CD4-positive, alpha-beta T cell treated with Interleukin-17A for 1 hour (primary cell): ENCODE measurements around the gene LRRC32.

Experiments used
- DNase-seq: peaks from one replicate; pipeline ENCODE4 v3.0.0-alpha.2; 2020

LRRC32 gene

GRCh38 chr11:76699451-76700091 is 29.0 kb upstream of the LRRC32 start:
- no peak for DNase-seq

DNA sequence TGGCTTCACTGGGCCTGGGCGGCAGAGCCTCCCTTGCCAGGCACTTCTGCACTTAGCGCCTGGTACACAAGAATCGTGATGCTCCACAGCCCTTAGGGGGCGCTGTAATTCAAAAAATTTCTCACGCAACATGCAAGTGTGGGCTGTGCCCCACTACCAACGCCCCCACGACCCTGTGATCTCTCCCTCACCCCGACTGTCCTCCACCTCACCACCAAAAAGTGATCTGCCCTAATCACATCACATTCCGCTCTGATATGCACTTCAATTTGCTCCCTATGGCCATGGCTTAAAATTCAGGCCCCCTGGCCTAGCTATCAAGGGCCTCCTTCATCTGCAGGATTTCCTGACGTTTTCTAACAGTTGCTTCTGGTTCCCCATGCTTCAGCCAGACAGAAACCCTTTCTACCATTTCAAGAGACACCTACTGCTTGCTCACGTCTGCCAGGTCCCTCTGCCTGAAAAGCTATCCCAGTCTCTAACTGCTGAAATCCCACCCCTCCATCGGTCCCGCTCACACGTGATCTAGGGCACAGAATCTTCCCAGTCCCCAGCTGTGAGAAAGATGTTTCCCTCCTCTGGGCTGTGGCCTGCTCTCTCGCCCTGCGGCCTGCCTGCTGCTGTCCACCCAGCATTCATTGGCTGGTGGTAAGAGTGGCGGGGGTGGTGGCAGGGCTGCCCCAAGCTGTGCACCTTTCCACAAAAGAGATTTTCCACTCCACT is 27.9 kb upstream of the LRRC32 start:
- DNase-seq, result no peak

- DNase-seq, result no peak
Observed at GRCh38 chr11:76696756-76697155, 26.2 kb upstream of the LRRC32 start.

DNA sequence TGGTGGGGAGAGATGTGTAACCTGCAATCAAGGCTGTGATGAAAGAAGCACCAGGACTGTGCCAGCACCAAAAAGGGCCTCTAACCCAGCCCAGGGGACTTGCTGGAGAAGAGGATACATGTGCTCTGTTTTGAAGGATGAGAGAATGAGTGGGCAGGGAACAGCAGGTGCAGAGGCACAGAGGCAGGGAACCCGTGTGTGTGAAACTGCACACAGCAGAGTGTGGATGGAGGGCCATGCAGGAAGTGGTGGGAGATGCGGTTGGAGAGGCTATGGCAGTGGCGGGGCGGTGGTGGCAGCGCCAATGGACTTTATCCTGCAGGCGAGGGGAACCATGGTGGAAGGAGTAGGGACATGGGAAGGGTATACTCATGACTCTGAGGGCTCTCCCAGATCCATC is 25.2 kb upstream of the LRRC32 start:
- DNase-seq, result no peak

DNA sequence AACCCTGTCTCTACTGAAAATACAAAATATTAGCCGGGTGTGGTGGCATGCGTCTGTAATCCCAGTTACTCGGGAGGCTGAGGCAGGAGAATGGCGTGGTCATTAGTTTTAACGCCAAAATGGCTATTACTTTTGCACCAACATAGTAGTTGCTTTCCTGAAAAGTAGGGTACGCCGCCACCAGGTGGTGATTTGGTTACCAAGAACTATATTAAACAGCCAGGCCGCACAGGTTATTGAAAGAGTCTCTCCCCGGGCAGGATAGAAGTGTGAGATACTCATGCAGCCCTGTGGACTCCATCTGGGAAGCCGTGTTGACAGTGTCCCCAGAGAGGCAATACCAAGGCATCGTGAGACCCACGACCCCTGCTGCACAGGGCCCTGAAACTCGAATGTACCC is 24.6 kb upstream of the LRRC32 start:
- DNase-seq, result no peak

DNA sequence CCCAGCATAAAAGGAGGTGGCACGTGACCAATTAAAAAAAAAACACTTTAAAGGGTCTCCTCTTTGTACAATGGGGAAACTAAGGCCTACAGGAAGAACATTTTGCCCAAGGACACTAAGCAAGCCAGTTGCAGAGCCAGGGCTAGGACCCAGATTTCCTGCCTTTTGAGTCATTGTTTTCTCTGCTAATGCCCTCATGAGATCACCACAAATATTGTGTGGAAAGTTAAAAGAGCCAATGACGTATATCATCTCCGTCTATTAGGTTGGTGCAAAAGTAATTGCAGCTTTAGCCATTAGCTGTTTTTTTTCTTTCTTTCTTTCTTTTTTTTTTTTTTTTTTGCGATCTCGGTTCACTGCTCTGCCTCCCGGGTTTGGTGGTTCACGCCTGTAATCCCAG is 24.1 kb upstream of the LRRC32 start:
- no peak for DNase-seq

DNA sequence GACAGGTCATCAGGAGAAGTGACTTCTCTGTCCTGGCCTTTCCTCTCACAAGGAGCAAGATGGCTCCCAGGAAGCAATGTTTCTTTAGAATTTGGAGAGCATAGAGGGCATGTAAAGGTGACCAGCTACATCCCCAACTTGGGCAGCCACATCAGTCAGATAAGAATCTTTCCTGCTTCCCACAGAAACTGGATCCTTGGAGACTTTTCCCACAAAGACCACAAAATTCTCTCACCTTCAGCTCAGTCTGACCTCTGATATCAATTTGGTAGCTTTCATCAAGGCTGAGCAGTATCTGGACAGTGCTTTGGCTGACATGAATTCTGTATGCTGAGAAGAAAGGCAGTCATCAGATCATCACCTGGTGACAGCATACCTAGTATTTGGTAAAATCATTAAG is 23.3 kb upstream of the LRRC32 start:
- no peak for DNase-seq

- DNase-seq, result no peak
Observed at GRCh38 chr11:76692956-76693355, 22.4 kb upstream of the LRRC32 start.

GRCh38 chr11:76691655-76692054 is 21.1 kb upstream of the LRRC32 start:
- no peak for DNase-seq

DNA sequence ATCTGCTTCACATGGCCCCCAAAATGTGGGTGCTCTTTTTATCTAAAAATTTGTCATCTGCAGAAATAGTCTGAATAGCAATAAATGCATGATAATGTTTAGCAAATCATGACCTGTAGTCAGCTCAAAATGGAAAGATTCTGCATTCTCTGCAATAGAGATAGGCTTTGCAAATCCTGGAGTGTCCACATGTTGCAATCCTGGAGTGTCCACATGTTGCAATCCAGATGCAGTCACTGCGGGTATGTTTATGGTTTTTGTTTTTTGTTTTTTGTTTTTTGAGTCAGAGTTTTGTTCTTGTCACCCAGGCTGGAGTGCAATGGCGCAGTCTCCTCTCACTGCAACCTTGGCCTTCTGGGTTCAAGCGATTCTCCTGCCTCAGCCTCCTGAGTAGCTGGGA is 20.2 kb upstream of the LRRC32 start:
- no peak for DNase-seq

DNA sequence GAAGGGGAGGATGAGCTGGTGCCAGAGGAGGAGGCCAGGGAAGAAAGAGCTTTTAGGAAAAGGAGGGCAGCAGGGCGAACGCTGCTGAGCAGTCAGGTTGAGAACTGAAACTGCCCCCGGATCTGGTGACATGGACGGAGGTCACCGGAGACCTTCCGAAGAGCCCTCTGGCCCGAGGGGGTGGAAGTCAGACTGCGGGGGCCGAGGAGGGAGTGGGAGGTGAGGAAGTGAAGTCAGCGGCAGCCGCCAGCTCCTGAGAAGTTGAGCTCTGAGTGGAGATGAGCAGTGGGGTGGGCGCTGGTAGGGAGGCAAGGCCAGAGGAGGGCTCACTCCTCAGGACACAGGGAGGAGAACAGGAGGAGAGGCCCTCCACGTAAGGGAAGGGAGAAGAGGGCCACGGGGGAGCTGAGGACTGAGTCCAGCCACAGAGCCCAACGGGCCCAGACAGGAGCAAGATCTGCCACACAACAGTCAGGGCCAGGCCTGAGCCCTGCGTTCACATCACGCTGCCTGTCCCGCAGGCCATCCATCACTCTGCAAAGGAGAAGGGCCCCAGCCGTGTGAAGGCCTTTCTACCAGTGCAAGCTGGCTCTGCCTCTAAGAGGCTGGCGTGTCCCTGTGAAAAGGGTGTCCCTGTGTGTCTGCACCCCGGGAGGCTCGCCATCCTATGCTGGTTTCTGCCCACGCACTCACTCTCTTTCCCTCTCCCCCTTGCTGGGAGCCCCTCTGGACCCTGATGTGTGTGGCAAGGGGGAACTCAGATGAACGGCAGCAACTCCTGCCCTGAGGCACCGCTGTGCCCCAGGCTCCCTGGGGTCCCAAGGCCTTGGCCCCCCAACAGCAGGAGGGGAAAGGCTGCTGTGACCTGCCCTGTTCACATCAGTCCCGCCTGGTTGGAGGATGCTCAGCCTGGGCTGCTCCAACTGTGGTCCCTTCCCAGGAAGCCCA is 19.0 kb upstream of the LRRC32 start:
- DNase-seq, result no peak

DNA sequence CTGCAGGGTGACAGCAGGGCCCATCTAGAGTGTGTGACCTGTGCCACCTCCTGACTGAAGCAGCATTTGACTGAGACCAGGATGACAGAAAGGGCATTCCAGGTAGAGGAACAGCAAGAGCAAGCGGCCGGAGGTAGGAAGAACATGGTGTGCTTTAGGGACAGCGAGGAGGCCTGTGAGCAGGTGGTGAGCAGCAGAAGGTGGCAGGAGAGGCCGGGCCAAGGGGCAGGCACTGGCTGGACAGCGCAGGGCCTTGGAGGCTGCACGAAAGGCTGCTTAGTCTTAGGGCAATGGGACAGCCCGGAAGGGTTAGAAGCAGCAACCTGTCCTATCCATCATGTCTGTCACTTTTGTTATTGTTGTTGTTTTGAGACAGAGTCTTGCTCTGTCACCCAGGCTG is 17.6 kb upstream of the LRRC32 start:
- DNase-seq, result no peak

- peak; percentile 14 for DNase-seq
Observed at GRCh38 chr11:76686261-76687079, 15.9 kb upstream of the LRRC32 start.

GRCh38 chr11:76685831-76686230 is 15.3 kb upstream of the LRRC32 start:
- DNase-seq, result no peak

GRCh38 chr11:76685237-76685636 is 14.7 kb upstream of the LRRC32 start:
- no peak for DNase-seq

DNA sequence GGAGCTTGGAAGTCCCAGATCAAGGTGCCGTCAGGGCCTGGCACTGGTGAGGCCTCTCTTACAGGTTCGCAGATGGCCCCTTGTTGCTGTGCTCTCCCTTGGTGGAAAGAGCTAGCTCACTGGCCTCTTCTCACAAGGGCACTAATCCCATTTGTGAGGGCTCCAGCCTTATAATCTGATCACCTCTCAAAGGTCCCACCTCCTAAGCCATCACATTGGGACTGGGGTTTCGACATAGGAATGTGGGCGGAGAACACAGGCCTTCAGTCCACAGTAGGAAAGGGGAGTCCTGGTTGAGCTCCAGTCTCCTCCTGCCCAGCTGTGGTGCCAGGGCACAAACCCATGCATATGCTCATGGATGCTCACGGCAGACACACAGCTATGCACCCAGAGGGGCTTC is 14.0 kb upstream of the LRRC32 start:
- no peak for DNase-seq

- no peak for DNase-seq
Observed at GRCh38 chr11:76683161-76684095, 12.9 kb upstream of the LRRC32 start.

- no peak for DNase-seq
Observed at GRCh38 chr11:76682684-76683083, 12.1 kb upstream of the LRRC32 start.

DNA sequence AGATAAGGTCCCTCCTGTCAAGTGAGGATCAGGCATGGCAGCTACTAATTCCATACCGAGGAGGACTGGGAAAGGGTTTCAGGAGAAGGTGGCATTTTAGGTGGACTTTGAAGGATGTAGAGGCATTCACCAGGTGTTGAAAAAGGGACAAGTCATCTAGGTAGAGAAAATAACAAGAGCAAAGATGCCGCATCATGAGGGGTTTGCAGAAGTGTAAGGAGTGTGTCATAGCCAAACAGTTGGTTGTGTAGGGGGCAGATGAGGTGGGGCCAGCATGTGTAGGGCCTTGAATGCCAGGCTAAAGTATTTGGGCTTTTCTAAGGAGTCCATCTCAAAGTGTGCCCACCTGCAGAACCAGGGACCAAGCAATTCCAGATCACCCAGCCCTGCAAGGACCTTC is 11.6 kb upstream of the LRRC32 start:
- no peak for DNase-seq

- peak; percentile 66 for DNase-seq
Observed at GRCh38 chr11:76680518-76681425, 10.2 kb upstream of the LRRC32 start.

DNA sequence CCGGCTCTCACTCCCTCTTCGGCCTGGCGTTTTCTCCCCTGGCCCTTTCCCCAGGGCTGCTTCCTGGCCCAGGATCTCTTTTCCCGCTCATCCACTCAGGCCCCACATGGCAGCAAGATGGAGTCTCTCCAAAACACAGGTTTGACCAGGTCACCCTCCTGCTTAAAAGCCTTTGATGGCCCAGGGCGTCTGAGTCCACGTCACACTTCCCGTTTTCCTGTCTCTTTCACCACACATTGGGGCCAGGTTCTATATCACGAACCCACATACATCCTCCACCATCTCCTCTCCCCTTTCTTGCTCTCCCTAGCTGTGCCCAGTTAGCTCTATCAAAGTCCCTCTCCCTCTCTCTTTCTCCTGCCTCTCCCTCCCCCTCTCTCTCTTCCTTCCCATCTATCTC is 7.8 kb upstream of the LRRC32 start:
- DNase-seq, result no peak
